Caco-2 (cell line): ENCODE results near the gene CCDC170. TPM values are rescaled to one million over a fixed set of nuclear protein-coding genes. Genes with fewer than 3 reads are reported as not detected.

Experiments
- BruUV-seq: library from RNA; stranded (reverse); fragments of 400-500 nt; replicated peaks from 2 replicates; lab custom pipeline; 2021; lab: Mats Ljungman, UMichigan
- CTCF ChIA-PET: fragments of 300-600 bp; sonication (Branson Sonifier 250); formaldehyde crosslinking; loops from one replicate; lab custom pipeline; 2022; ENCODE audit warnings: antibody characterized with exemption; lab: Charles Lee
- POLR2A ChIA-PET: fragments of 300-600 bp; sonication (Branson Sonifier 250); formaldehyde crosslinking; loops from one replicate; lab custom pipeline; 2022; ENCODE audit warnings: antibody characterized with exemption; lab: Charles Lee
- DNase-seq, 2 experiments: peaks; one replicate each; pipeline versions ENCODE4 v3.0.0 to v3.0.0-alpha.2; 2020 to 2022
- H3K27me3 ChIP-seq: replicated peaks from 2 replicates; pipeline ENCODE4 v1.6.0; 2011; ENCODE audit warnings: low read length; ENCODE audit not compliant: control insufficient read depth, insufficient read depth
- H3K36me3 ChIP-seq: 2 replicates; pipeline ENCODE4 v1.5.1; 2011; ENCODE audit warnings: low read length; ENCODE audit not compliant: control insufficient read depth, insufficient read depth
- H3K4me1 ChIP-seq: fragments of 250-450 bp; sonication (Bioruptor Pico); 2 replicates; pipeline ENCODE4 v1.5.1; 2020; ENCODE audit warnings: mild to moderate bottlenecking
- H3K4me3 ChIP-seq: 2 replicates; pipeline ENCODE4 v1.5.1; 2011; ENCODE audit warnings: low read depth, mild to moderate bottlenecking, control low read depth, low read length
- H3K9me3 ChIP-seq: fragments of 250-450 bp; sonication (Bioruptor Pico); 2 replicates; pipeline ENCODE4 v1.5.1; 2020; ENCODE audit warnings: mild to moderate bottlenecking, moderate library complexity
- H3K27ac Mint-ChIP-seq: one replicate; pipeline ENCODE4 v1.8.0; 2022; ENCODE audit warnings: mixed read lengths; ENCODE audit not compliant: unreplicated experiment
- H3K27me3 Mint-ChIP-seq: one replicate; pipeline ENCODE4 v1.8.0; 2022; ENCODE audit warnings: mixed read lengths; ENCODE audit not compliant: insufficient read depth, unreplicated experiment
- H3K36me3 Mint-ChIP-seq: one replicate; pipeline ENCODE4 v1.8.0; 2022; ENCODE audit warnings: mild to moderate bottlenecking, mixed read lengths; ENCODE audit not compliant: insufficient read depth, unreplicated experiment
- H3K4me1 Mint-ChIP-seq: one replicate; pipeline ENCODE4 v1.8.0; 2022; ENCODE audit warnings: low read depth, mixed read lengths; ENCODE audit not compliant: unreplicated experiment
- H3K4me3 Mint-ChIP-seq: one replicate; pipeline ENCODE4 v1.8.0; 2022; ENCODE audit warnings: mild to moderate bottlenecking, moderate library complexity, mixed read lengths; ENCODE audit not compliant: unreplicated experiment
- H3K9me3 Mint-ChIP-seq: one replicate; pipeline ENCODE4 v1.8.0; 2022; ENCODE audit warnings: mixed read lengths; ENCODE audit not compliant: unreplicated experiment
- intact Hi-C: fragments of 100-400 bp; cut with micrococcal nuclease; formaldehyde crosslinking; loops from one replicate; pipeline ENCODE4 v1.10.0; 2022; ENCODE audit not compliant: unreplicated experiment
- total RNA-seq: library from RNA; stranded (reverse); gene quantifications from 2 replicates; pipeline ENCODE4 v1.2.3, GENCODE V29; 2022
- TF ChIP-seq, protein P1 (sequence below), 2 experiments: fragments of 200-600 bp in 1 of 2; IDR thresholded peaks; 1 replicate in 1 of 2; 2 replicates in 1 of 2; pipeline versions ENCODE4 v1.5.1 to v1.8.0; 2011 to 2022; ENCODE audit warnings: antibody characterized with exemption in 1 of 2, control low read depth in 1 of 2, inconsistent platforms in 1 of 2, low read depth in 1 of 2, low read length in 1 of 2, mild to moderate bottlenecking in 1 of 2, moderate library complexity in 1 of 2; ENCODE audit not compliant: insufficient read depth in 1 of 2, severe bottlenecking in 1 of 2, unreplicated experiment in 1 of 2

CCDC170 gene
- total RNA-seq, 1 experiment from 2014 or later = 6.8 TPM

DNA sequence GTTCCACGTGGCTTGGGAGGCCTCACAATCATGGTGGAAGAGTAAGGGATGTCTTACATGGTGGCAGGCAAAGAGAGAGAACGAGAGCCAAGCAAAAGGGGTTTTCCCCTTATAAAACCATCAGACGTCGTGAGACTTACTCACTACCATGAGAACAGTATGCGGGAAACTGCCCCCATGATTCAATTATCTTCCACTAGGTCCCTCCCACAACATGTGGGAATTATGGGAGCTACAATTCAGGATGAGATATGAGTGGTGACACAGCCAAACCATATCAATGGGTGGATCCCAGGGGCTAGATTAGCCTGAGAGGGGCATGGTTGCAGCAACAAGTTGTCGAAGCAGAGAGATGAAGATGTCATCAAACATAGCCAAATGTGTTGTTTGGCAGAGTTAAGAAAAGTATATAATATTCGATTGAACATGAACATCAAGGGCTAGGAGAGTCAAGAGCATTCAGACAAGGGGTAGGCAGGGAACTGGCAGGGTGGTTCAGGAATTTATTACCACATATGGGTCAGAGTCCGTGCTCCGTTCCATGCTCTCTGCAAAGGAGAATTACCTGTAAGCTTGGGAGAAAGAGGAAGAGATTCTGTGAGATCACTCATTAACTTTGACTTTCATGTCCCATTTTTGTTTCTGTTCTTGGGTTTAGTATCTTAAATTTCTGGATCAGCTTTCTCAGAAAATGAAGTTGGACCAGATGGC, 98.8 kb downstream of the CCDC170 start:
- TF ChIP-seq, protein P1, sequence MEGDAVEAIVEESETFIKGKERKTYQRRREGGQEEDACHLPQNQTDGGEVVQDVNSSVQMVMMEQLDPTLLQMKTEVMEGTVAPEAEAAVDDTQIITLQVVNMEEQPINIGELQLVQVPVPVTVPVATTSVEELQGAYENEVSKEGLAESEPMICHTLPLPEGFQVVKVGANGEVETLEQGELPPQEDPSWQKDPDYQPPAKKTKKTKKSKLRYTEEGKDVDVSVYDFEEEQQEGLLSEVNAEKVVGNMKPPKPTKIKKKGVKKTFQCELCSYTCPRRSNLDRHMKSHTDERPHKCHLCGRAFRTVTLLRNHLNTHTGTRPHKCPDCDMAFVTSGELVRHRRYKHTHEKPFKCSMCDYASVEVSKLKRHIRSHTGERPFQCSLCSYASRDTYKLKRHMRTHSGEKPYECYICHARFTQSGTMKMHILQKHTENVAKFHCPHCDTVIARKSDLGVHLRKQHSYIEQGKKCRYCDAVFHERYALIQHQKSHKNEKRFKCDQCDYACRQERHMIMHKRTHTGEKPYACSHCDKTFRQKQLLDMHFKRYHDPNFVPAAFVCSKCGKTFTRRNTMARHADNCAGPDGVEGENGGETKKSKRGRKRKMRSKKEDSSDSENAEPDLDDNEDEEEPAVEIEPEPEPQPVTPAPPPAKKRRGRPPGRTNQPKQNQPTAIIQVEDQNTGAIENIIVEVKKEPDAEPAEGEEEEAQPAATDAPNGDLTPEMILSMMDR (IDR thresholded peaks at IDR 0.05; ENCODE audit: insufficient read depth in 1 of 2, low read depth in 1 of 2, low read length in 1 of 2, severe bottlenecking in 1 of 2, unreplicated experiment in 1 of 2) = no peak
- no peak overlapping the region for H3K4me3 Mint-ChIP-seq
- H3K27me3 Mint-ChIP-seq = no peaks in the 10 kb centered on the region
- Histone ChIP-seq H3K4me1 (peaks cover 18% of the 10 kb centered on the region), H3K9me3 (peaks cover 18% of the 10 kb centered on the region; the same call in 1 of the 2 replicates), H3K4me3 (no peak overlapping the region), H3K36me3 (no peaks in the 10 kb centered on the region), H3K27me3 (no peaks in the 10 kb centered on the region)
- CTCF ChIA-PET = no interaction called here
- intact Hi-C loops = no loop called here
- DNase-seq = peak; percentile 8 to 42
- peak overlapping the region; percentile 63 for H3K27ac Mint-ChIP-seq
- POLR2A ChIA-PET = no interaction called here
- H3K4me1 Mint-ChIP-seq = peaks cover 19% of the 10 kb centered on the region
- peaks cover 16% of the 10 kb centered on the region for H3K9me3 Mint-ChIP-seq
- no TSS peak for BruUV-seq
- H3K36me3 Mint-ChIP-seq = peaks cover 2% of the 10 kb centered on the region

DNA sequence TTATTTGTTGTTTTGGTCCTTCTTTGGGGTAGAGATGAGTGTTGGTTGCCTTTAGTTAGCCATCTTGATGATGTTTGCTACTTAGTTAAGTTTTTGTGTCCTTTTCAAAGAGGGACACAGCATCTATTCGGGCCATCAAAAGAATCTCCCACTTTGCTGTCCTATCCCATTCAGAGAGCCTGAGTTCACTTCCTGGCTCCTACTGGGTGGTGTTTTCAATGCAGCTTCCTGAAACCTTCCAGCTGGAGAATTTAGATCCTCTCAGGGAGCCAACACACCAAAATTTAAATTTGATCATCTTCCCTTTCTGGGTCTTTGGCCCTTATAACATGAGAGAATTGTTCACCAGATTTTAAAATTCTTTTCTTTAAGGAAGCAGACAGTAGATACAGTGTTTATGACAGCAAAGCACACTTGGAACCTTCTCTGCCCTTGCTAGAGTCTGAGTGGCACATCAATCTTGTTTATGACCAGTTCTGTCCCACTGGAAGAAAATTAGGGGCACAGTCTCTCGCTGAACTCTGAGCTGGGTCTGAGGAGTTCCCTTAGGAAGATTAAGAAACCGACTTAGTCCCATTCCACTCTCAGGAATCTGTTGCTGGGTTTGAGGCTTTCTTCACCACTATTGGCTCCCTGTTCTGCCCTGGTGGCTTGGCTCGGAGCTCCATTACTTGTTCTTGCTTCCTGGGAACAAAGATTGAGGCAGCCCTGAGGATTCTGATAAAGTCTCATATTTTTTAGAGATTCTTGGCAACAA, 115.5 kb downstream of the CCDC170 start:
- Histone ChIP-seq H3K4me1 (no peaks in the 10 kb centered on the region), H3K9me3 (no peaks in the 10 kb centered on the region), H3K36me3 (no peaks in the 10 kb centered on the region), H3K4me3 (no peak overlapping the region), H3K27me3 (no peaks in the 10 kb centered on the region)
- Mint-ChIP-seq H3K36me3 (no peaks in the 10 kb centered on the region), H3K9me3 (no peaks in the 10 kb centered on the region), H3K27me3 (no peaks in the 10 kb centered on the region), H3K4me3 (no peak overlapping the region), H3K4me1 (peaks cover 13% of the 10 kb centered on the region), H3K27ac (no peak overlapping the region)
- intact Hi-C loops = no loop called here
- TF ChIP-seq, protein P1 (IDR thresholded peaks at IDR 0.05; ENCODE audit: insufficient read depth in 1 of 2, low read depth in 1 of 2, low read length in 1 of 2, severe bottlenecking in 1 of 2, unreplicated experiment in 1 of 2) = no peak
- ChIA-PET POLR2A (no interaction called here), CTCF (no interaction called here)
- no TSS peak for BruUV-seq
- DNase-seq = no peak

DNA sequence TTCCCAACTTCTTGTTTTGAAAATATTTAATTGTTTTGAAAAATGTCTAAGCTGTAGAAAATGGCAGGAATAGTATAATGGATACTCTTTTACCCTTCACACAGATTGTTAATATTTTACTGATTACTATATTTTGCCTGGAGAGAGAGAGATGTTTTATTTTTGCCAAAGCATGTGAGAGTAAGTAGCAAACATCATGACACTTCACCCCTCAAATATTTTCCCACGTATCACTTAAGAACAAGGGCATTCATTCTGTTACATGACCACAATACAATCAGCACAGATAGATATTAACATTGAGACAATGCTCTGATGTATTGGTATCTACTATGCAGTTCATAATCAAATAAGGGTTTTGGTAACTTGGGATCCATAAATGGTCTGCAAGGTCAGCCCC, 116.5 kb downstream of the CCDC170 start:
- H3K4me3 Mint-ChIP-seq = no peak overlapping the region
- BruUV-seq = no TSS peak
- H3K4me1 Mint-ChIP-seq = peaks cover 16% of the 10 kb centered on the region
- Histone ChIP-seq H3K4me1 (no peaks in the 10 kb centered on the region), H3K27me3 (no peaks in the 10 kb centered on the region), H3K4me3 (no peak overlapping the region), H3K36me3 (no peaks in the 10 kb centered on the region), H3K9me3 (no peaks in the 10 kb centered on the region)
- DNase-seq = no peak
- ChIA-PET CTCF (no interaction called here), POLR2A (no interaction called here)
- H3K9me3 Mint-ChIP-seq = no peaks in the 10 kb centered on the region
- no peaks in the 10 kb centered on the region for H3K36me3 Mint-ChIP-seq
- no peak overlapping the region for H3K27ac Mint-ChIP-seq
- TF ChIP-seq, protein P1 (IDR thresholded peaks at IDR 0.05; ENCODE audit: insufficient read depth in 1 of 2, low read depth in 1 of 2, low read length in 1 of 2, severe bottlenecking in 1 of 2, unreplicated experiment in 1 of 2) = no peak
- intact Hi-C loops = no loop called here
- no peaks in the 10 kb centered on the region for H3K27me3 Mint-ChIP-seq
